Measurements from ENCODE around the gene SLC30A10. TPM values are rescaled to one million over a fixed set of nuclear protein-coding genes. Genes with fewer than 3 reads are reported as not detected.

SLC30A10 gene
- total RNA-seq, 4 donors from 2014 or later = 2.5 to 31.9 (median 16.2) TPM

DNA sequence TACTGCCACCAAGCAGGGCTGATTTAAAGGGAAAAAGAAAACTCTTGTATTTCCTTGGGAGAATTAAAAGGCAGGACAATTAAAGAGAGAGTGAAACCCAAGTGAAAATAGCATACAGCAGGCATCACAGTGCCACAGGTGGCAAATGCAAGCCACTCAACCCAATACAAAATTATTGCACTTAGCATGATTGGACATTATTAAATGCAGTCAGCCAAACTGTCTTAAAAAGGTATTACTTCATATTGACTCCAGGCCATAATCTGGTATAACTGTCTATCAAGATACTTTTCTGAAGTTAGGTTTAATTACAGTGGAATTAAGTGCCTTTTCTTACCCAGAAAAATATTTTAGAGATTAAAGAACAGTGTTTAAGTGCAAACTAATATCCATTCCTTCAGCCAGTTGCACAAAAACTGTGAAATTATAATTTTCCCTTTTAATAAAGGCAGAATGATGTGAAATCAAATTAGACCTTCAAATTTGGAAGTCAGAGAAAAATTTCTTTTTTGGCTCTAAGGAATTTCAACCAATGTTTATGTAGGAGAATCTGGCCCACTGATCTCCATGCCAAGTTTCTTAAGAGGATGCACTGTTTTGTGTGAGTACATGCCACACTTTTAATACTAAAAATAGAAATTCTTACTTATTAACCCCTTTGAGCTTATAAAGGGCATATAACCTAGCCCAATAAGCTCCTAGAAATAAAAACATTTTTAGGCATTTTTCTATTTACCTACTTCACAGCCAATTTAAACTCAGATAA lies 15.2 kb downstream of the SLC30A10 start:
- no peak for DNase-seq
- TF ChIP-seq, protein P1, sequence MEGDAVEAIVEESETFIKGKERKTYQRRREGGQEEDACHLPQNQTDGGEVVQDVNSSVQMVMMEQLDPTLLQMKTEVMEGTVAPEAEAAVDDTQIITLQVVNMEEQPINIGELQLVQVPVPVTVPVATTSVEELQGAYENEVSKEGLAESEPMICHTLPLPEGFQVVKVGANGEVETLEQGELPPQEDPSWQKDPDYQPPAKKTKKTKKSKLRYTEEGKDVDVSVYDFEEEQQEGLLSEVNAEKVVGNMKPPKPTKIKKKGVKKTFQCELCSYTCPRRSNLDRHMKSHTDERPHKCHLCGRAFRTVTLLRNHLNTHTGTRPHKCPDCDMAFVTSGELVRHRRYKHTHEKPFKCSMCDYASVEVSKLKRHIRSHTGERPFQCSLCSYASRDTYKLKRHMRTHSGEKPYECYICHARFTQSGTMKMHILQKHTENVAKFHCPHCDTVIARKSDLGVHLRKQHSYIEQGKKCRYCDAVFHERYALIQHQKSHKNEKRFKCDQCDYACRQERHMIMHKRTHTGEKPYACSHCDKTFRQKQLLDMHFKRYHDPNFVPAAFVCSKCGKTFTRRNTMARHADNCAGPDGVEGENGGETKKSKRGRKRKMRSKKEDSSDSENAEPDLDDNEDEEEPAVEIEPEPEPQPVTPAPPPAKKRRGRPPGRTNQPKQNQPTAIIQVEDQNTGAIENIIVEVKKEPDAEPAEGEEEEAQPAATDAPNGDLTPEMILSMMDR (IDR thresholded peaks at IDR 0.05) = no peak
- no peak for TF ChIP-seq POLR2A (IDR thresholded peaks at IDR 0.05)
- no peak overlapping the region for H3K4me3 ChIP-seq
- H3K4me1 ChIP-seq = no peaks in the 10 kb centered on the region
- H3K9me3 ChIP-seq = no peaks in the 10 kb centered on the region
- H3K27me3 ChIP-seq = no peaks in the 10 kb centered on the region
- H3K36me3 ChIP-seq = no peaks in the 10 kb centered on the region
- no peak overlapping the region for H3K27ac ChIP-seq

DNA sequence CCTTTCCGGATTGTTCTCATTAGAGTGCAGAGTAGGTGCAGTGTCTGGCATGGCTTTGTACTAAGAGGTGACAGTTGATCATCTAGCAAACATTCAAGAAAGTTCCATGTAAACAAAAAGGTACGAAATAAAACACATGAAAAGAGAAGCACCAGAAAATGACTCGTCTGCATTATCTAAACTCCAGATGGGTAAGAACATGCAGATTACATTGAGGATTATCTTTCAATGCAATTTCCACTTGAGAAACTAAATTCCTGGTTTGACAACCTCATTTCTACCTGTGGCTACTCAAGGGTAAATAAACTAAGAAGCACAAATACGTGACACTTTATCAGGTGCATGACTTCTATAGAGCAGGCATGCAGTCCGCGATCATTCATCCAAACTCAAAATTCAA lies 17.6 kb downstream of the SLC30A10 start:
- Histone ChIP-seq H3K27ac (no peak overlapping the region), H3K27me3 (no peaks in the 10 kb centered on the region), H3K4me1 (no peaks in the 10 kb centered on the region), H3K9me3 (no peaks in the 10 kb centered on the region), H3K4me3 (no peak overlapping the region), H3K36me3 (no peaks in the 10 kb centered on the region)
- no peak for TF ChIP-seq POLR2A (IDR thresholded peaks at IDR 0.05)
- TF ChIP-seq, protein P1 (IDR thresholded peaks at IDR 0.05) = no peak
- no peak for DNase-seq

DNA sequence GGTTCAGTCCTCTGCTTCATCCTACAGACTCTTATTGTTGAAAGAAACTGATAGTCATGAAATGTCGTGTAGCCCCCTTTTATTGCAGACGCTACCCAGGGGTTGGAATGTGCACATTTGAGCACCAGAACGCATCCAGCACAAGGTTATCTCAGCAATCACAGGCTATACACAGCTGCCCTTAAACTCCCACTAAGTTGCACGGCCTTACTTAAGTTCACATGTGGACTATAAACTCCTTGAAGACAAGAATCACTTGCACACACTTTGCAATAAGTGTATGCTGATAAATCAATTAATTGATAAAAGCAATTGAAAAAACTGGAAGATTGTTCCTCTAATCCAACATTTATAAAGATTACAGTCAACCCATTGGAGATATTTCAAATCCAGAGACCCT lies 18.9 kb downstream of the SLC30A10 start:
- TF ChIP-seq, protein P1 (IDR thresholded peaks at IDR 0.05) = no peak
- TF ChIP-seq POLR2A (IDR thresholded peaks at IDR 0.05) = no peak
- no peak for DNase-seq
- Histone ChIP-seq H3K27me3 (no peaks in the 10 kb centered on the region), H3K9me3 (no peaks in the 10 kb centered on the region), H3K4me1 (no peaks in the 10 kb centered on the region), H3K27ac (no peak overlapping the region), H3K4me3 (no peak overlapping the region), H3K36me3 (no peaks in the 10 kb centered on the region)

DNA sequence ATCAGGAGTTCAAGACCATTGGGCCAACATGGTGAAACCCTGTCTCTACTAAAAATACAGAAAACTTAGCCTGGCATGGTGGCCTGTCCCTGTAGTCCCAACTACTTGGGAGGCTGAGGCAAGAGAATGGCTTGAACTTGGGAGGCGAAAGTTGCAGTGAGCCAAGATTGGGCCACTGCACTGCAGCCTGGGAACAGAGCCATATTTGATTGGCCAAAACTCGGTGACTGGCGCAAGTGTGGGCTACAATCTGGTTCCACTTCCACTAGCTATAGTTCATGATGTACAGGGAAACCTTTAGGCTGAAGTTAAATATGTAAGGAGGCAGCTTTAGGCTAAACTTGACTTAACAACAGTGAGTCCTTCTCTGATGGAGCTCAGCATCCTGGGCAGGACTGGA lies 20.2 kb downstream of the SLC30A10 start:
- Histone ChIP-seq H3K4me3 (no peak overlapping the region), H3K36me3 (no peaks in the 10 kb centered on the region), H3K4me1 (no peaks in the 10 kb centered on the region), H3K27ac (no peak overlapping the region), H3K9me3 (no peaks in the 10 kb centered on the region), H3K27me3 (no peaks in the 10 kb centered on the region)
- no peak for DNase-seq
- TF ChIP-seq POLR2A (IDR thresholded peaks at IDR 0.05) = no peak
- TF ChIP-seq, protein P1 (IDR thresholded peaks at IDR 0.05) = no peak

DNA sequence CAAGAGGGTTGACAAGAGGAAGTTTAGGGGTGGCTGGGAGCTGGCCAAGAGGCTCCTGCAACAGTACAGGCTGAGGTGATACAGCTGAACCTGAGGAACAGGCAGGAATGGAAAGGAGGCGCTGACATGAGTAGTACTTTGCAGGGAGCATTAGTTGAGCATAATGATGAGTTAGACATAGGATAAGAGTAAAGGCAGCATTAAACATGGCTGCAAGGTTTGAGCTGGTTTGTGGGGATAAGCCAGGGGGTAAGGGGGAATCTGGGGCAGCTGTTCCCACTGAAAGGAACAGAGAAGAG lies 20.6 kb downstream of the SLC30A10 start:
- TF ChIP-seq, protein P1 (IDR thresholded peaks at IDR 0.05) = no peak
- no peaks in the 10 kb centered on the region for H3K9me3 ChIP-seq
- H3K27me3 ChIP-seq = no peaks in the 10 kb centered on the region
- no peak for DNase-seq
- H3K4me3 ChIP-seq = no peak overlapping the region
- H3K27ac ChIP-seq = no peak overlapping the region
- H3K4me1 ChIP-seq = no peaks in the 10 kb centered on the region
- no peaks in the 10 kb centered on the region for H3K36me3 ChIP-seq

Measured in Peyer's patch (tissue), 4 donors.